GM21723 (cell line): ENCODE data around the gene MRPL50.
"Not testable (repeated sequence)": the region's sequence is repeated elsewhere in the genome, so short reads cannot be mapped to it uniquely, and the experiment has no call there.

Experiments used
- ATAC-seq: cut with Tn5 transposase; IDR thresholded peaks from one replicate; pipeline ENCODE4 v1.9.1; 2021; ENCODE audit warnings: mild to moderate bottlenecking, moderate library complexity; ENCODE audit not compliant: unreplicated experiment

Gene MRPL50

DNA sequence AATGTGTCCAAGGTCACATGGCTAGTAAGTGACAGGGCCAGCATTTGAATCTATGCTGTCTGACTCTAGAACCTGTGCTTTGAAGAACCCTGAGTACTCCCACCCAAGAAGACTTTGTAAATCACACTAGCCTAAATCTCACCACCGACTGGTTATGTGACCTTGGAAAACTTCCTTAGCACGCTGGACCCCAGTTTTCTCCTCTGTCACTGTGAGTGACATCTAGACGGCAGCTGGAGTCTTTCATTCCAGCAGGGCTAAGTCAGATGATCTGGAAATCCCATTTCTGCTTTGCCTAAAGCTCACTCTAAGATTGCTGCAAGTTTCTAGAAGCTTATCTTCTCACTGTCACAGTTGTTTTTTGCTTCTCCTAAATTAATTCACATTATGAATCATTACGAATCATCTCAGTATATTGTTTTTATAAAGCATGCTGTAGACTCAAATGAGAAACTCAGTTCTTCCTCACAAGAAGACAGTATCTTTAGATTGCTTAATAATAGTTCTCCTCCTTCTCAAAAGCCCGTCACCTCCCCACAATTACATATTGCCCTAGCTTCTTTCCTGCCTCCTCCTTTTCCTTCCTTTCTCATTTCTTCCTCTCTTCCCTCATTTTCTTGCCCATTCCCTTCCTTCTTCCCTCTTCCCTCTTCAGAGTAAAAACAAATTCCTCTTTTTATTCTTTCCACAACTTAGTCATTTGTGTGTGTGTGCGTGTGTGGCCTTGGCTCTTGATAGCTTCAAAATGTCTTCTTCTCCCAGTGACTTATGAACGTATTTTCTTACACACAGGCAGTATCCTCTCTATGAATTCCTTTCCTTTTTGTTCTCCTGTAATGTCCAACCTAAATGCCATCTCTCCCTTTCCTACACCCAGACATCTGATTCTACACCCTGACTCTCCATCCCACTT is 20.4 kb upstream of the MRPL50 start:
- no peak for ATAC-seq

DNA sequence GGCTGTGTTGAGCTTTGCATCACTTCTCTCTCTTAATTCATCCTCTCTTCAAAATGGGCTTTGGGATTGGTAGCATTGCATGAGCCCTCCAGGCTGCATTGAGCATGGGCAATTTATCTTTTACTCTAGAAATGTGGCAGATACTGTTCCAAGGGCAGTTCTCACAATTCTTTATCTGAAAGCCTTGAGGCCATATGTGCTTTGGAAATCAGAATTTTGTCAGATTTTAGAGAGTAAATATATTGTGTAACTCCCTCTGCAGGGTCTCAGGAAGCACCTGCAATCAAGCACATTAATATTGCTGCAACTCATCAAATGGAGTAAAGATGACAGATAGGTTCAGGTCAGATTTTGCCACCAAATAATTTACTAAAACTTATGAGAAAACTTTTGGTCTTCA is 19.6 kb upstream of the MRPL50 start:
- no peak for ATAC-seq

DNA sequence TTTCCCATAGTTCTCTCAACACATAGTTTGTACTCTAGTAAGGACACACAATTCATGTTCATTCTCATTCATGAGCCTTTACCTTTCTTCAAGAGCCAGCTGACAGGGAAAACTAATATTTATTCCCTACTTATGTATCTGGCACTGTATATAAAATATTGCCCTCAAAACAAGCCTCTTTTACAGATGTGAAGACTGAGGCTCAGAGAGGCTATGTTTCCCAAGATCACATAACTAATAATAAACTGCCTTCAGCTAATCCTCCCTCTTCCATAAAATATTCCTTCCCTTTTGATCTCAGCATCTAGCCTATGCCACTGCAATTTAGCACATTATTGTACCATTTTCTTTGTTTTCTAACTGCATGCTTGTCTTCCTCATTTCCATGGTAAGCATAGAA is 19.0 kb upstream of the MRPL50 start:
- no peak for ATAC-seq

DNA sequence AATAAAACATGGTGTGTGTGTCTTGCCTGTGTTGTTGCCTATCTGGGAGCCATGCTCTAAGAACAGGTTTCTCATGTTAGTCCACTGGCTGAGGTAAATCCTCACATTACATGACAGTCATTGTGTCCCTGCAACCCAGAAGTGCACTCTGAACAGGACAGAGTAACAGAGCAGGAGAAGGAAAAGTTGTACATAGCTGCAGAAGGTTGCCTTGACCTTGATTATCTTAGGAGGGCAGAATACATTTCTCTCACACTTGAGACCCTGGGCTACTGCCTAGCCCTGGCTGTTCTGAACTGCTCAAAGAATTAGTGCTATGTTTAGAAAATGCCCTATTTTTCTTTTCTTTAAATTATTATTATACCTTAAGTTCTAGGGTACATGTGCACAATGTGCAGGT is 17.2 kb upstream of the MRPL50 start:
- ATAC-seq, result no peak

GRCh38 chr9:101414839-101415238 is 16.4 kb upstream of the MRPL50 start:
- ATAC-seq, result no peak

GRCh38 chr9:101409079-101409477 is 10.7 kb upstream of the MRPL50 start:
- ATAC-seq, result no peak

DNA sequence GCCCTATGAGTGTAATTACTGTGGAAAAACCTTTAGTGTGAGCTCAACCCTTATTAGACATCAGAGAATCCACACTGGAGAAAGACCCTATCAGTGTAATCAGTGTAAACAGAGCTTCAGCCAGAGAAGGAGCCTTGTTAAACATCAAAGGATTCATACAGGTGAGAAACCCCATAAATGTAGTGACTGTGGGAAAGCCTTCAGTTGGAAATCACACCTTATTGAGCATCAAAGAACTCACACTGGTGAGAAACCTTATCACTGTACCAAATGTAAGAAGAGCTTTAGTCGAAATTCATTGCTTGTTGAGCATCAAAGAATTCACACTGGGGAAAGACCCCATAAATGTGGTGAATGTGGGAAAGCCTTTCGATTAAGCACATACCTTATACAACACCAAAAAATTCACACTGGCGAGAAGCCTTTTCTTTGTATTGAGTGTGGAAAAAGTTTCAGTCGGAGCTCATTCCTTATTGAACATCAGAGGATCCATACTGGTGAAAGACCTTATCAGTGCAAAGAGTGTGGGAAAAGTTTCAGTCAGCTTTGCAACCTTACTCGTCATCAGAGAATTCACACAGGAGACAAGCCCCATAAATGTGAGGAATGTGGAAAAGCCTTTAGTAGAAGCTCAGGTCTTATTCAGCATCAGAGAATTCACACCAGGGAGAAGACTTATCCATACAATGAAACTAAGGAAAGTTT is 10.1 kb upstream of the MRPL50 start:
- ATAC-seq, result no peak

GRCh38 chr9:101403516-101404285 is 5.3 kb upstream of the MRPL50 start:
- ATAC-seq, result no peak

DNA sequence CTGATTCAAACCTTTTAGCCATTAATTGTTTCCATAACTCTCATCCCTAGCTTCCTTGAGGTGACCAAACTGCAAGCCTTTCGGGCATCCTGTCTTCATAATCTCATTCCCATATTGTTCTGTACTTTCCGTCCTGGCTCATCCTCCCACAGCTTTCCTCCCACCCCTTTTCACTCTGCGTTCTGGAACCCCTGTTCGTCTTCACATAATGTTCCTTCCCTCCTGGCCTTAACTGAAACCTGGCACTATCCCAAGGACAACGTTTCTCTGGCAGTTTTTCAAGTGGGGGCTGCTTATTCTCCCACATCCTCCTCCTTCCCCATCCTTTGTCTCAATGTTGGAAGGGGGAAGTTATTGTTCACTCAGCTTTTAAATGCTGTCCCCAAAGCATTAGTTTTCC is 1.7 kb upstream of the MRPL50 start:
- ATAC-seq, result no peak

GRCh38 chr9:101399643-101399970 is 1.2 kb upstream of the MRPL50 start:
- ATAC-seq, result no peak

- ATAC-seq, result peak; percentile 23
Observed at GRCh38 chr9:101398930-101399642, 668 bp upstream of the MRPL50 start.

- no peak for ATAC-seq
Observed at GRCh38 chr9:101397746-101398067, 711 bp downstream of the MRPL50 start.

DNA sequence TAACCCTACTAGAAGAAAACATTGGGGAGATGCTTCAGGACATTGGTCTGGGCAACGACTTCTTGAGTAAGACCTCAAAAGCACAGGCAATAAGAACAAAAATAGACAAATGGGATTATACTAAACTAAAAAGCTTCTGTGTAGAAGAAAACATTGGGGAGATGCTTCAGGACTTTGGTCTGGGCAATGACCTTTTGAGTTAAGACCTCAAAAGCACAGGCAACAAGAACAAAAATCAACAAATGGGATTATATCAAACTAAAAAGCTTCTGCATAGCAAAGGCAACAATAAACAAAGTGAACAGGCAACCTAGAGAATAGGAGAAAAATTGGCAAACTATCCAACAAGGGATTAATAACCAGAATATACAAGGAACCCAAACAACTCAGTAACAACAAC is 3.7 kb downstream of the MRPL50 start:
- no peak for ATAC-seq

- no peak for ATAC-seq
Observed at GRCh38 chr9:101393135-101393534, 5.3 kb downstream of the MRPL50 start.

DNA sequence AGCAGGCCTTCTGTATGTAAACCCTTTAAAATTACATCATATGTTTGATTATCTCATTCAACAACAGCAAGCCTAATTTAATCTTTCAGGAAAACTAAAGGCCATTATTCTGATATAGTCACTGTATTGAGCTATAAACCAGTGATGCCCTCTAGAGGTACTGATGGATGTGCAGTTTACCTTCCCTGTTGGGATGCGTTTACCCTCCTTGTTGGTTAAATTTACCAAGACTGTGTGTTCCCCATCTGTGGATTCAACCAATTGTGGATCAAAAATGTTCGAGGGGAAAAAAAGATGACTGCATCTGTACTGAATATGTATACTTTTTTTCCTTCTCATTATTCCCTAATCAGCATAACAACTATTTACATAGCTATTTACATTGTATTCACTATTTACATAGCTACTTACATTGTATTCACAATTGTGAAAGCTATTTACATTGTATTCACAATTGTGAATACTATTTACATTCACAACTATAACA is 9.9 kb downstream of the MRPL50 start:
- no peak for ATAC-seq

GRCh38 chr9:101387871-101388506 is 10.4 kb downstream of the MRPL50 start:
- ATAC-seq, result peak; percentile 70

DNA sequence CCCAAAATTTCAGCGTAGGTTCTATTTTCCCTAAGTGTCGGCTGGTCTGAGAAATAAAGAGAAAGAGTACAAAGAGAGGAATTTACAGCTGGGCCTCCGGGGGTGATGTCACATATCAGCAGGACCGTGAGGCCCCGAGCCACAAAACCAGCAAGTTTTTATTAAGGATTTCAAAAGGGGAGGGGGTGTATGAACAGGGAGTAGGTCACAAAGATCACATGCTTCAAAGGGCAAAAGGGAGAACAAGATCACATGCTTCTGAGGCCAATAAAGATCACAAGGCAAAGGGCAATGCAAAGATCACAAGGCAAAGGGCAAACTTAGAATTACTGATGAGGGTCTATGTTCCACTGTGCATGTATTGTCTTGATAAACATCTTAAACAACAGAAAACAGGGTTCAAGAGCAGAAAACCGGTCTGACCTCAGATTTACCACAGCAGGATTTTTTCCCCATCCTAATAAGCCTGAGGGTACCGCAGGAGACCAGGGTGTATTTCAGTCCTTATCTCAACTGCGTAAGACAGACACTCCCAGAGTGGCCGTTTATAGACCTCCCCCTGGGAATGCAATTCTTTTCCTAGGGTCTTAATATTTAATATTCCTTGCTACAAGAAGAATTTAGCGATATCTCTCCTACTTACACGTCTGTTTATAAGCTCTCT is 13.4 kb downstream of the MRPL50 start, which contains the start of gene BAAT:
Gene BAAT (minus strand): TSS at position 134 of the 664 bp plus-strand sequence. CDS start 13,602 bp downstream, outside the sequence.
- ATAC-seq, result not testable (repeated sequence)

DNA sequence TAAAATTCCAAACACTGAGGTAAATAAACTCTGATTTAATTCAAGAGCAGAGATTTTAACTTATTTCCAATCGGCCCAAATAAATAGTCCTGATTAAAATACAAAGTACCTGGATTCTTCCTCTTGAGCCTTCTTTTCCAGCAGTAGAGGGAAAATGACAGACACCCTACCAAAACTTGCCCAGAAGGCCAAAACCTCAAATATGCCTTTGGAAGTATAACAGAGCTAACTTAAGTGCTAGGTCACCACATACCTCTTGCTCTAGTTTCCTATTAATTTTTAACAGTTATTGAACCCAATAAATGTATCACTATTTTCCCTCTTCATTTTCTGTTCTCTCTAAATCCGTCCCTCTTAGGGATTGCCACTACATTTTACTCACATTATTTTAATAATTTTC is 15.1 kb downstream of the MRPL50 start:
- ATAC-seq, result no peak

GRCh38 chr9:101381833-101382342 is 16.5 kb downstream of the MRPL50 start:
- no peak for ATAC-seq

DNA sequence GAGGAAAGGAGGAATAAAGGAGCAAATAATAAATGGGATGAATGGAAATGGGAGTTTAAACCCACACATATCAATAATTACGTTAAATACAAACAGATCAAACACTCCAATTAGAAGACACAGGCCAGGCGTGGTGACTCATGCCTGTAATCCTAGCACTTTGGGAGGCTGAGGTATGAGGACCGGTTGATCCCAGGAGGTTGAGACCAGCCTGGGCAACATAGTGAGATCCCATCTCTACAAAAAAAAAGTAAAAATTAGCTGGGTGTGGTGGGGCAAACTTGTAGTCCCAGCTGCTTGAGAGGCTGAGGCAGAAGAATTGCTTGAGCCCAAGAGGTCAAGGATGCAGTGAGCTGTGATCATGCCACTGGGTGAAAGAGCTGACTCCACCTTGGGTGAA is 17.3 kb downstream of the MRPL50 start:
- ATAC-seq, result no peak
